ENCODE measurements around the gene UVRAG.
A peak's percentile ranks its signal among the peaks of the same experiment; 100 is the strongest.

Gene UVRAG

DNA sequence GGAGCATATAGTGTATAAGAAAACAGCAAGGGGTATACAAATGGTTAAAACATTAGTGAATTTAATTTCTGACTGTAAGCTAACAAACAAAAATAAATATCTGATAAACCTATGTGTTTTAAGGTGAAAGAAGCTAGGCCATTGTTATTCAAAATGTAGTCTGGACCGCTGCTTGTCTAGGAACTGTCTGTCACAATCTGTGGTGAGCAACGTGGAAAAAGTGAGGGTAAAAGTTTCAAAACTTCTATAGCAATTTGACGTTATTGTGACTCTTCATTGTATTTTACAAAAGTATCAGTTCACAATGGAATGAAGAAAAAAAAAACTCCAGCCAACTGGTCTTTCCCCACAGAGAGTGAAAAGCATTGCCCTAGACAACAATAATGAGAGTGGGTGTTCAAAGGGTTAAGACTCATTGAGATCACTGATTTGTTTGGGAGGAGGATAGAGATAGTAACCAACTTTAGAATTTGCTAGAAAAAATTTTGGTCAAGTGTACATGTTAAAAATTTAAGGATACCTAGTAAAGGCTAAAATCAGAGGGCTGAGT, 79.1 kb downstream of the UVRAG start:
- H3K4me3 ChIP-seq (ENCODE audit: insufficient read depth, low read length, poor library complexity, severe bottlenecking) = no peak overlapping the region
- H3K27ac ChIP-seq (ENCODE audit: low read depth, low read length) = no peak overlapping the region
- H3K9ac ChIP-seq (ENCODE audit: low read length) = no peak overlapping the region
- H4K20me1 ChIP-seq (ENCODE audit: low read depth, low read length) = 0 out of 2 replicates have a peak, but pooled peaks cover 3% of the 10 kb centered on the region
- no peaks in the 10 kb centered on the region for H3K9me2 ChIP-seq (replicated peaks; ENCODE audit: insufficient read depth, low read length)
- no peaks in the 10 kb centered on the region for H3K9me3 ChIP-seq (ENCODE audit: insufficient read depth, low read length)
- H3F3A ChIP-seq (ENCODE audit: insufficient read depth) = peaks cover 28% of the 10 kb centered on the region
- H2AFZ ChIP-seq (ENCODE audit: low read depth, low read length, severe bottlenecking) = no peak overlapping the region
- TF ChIP-seq, protein P1, sequence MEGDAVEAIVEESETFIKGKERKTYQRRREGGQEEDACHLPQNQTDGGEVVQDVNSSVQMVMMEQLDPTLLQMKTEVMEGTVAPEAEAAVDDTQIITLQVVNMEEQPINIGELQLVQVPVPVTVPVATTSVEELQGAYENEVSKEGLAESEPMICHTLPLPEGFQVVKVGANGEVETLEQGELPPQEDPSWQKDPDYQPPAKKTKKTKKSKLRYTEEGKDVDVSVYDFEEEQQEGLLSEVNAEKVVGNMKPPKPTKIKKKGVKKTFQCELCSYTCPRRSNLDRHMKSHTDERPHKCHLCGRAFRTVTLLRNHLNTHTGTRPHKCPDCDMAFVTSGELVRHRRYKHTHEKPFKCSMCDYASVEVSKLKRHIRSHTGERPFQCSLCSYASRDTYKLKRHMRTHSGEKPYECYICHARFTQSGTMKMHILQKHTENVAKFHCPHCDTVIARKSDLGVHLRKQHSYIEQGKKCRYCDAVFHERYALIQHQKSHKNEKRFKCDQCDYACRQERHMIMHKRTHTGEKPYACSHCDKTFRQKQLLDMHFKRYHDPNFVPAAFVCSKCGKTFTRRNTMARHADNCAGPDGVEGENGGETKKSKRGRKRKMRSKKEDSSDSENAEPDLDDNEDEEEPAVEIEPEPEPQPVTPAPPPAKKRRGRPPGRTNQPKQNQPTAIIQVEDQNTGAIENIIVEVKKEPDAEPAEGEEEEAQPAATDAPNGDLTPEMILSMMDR (IDR thresholded peaks at IDR 0.05; ENCODE audit: insufficient read depth, low read length, poor library complexity, severe bottlenecking) = no peak
- TF ChIP-seq EZH2phosphoT487 (conservative IDR thresholded peaks at IDR 0.05; ENCODE audit: low read length) = no peak
- H3K79me2 ChIP-seq (ENCODE audit: insufficient read depth, low read length) = peaks cover 17% of the 10 kb centered on the region; the same call in 1 of the 2 replicates
- H3K27me3 ChIP-seq (ENCODE audit: low read length) = no peaks in the 10 kb centered on the region
- H3K36me3 ChIP-seq (ENCODE audit: low read length) = peaks cover 2% of the 10 kb centered on the region; the same call in 1 of the 2 replicates
- H3K4me2 ChIP-seq (ENCODE audit: low read depth, low read length, poor library complexity, severe bottlenecking) = no peak overlapping the region

DNA sequence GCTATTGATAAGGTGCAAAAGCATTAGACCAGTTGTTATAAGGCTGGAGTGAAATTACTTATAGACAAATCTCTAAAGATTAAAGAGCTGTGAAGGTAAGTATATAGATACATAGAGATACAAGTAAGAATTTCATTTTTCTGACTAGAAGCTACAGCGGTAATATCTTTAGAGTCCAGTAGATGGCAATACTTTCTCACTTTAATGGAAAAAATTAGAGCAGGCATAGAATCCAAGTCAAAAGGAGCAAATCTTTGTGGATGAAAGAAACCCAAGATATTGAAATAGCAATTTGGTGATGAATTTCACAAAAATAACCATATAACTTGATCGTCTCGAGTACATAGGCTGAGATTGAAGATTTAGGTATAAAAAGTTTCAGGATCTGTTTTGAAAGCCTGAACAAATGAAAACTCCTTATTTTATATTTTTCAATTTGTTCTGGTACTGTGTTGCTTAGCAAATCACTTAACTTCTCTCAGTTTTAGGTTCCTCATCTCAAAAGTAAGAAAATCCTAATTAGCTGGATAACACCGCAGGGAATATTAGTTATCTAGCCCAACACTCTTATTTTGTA, 81.9 kb downstream of the UVRAG start:
- no peak overlapping the region for H3K9ac ChIP-seq (ENCODE audit: low read length)
- 0 out of 2 replicates have a peak, but pooled peaks cover 3% of the 10 kb centered on the region for H4K20me1 ChIP-seq (ENCODE audit: low read depth, low read length)
- no peak overlapping the region for H2AFZ ChIP-seq (ENCODE audit: low read depth, low read length, severe bottlenecking)
- no peaks in the 10 kb centered on the region for H3K36me3 ChIP-seq (ENCODE audit: low read length)
- H3F3A ChIP-seq (ENCODE audit: insufficient read depth) = peaks cover 28% of the 10 kb centered on the region
- no peak for TF ChIP-seq EZH2phosphoT487 (conservative IDR thresholded peaks at IDR 0.05; ENCODE audit: low read length)
- TF ChIP-seq, protein P1 (IDR thresholded peaks at IDR 0.05; ENCODE audit: insufficient read depth, low read length, poor library complexity, severe bottlenecking) = peak; percentile 63
- no peak overlapping the region for H3K4me2 ChIP-seq (ENCODE audit: low read depth, low read length, poor library complexity, severe bottlenecking)
- no peaks in the 10 kb centered on the region for H3K9me2 ChIP-seq (replicated peaks; ENCODE audit: insufficient read depth, low read length)
- peak overlapping the region; percentile 1; the same call in 1 of the 2 replicates for H3K27ac ChIP-seq (ENCODE audit: low read depth, low read length)
- no peaks in the 10 kb centered on the region for H3K27me3 ChIP-seq (ENCODE audit: low read length)
- no peaks in the 10 kb centered on the region for H3K9me3 ChIP-seq (ENCODE audit: insufficient read depth, low read length)
- peaks cover 29% of the 10 kb centered on the region; the same call in 1 of the 2 replicates for H3K79me2 ChIP-seq (ENCODE audit: insufficient read depth, low read length)
- no peak overlapping the region for H3K4me3 ChIP-seq (ENCODE audit: insufficient read depth, low read length, poor library complexity, severe bottlenecking)

DNA sequence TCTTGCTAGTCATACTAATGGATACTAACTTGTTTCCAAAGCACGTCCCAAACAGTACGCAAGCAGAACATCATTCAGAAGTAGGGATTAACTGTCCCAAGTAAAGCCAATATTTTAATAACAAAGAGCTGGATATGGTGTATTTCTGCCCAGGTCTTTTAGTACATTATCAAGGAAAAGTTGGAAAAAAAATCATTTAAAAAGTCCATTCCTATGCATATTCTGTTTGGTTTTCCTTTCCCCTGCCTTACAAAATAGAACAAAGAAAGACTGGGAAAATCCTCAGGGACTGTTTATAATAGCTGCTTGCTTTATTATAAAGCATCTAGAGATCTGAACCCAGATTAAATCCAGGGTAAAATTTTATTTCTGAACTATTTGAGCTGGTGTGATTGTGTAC, 83.9 kb downstream of the UVRAG start:
- no peaks in the 10 kb centered on the region for H3K9me2 ChIP-seq (replicated peaks; ENCODE audit: insufficient read depth, low read length)
- peaks cover 28% of the 10 kb centered on the region for H3F3A ChIP-seq (ENCODE audit: insufficient read depth)
- peaks cover 34% of the 10 kb centered on the region for H3K79me2 ChIP-seq (ENCODE audit: insufficient read depth, low read length)
- 0 out of 2 replicates have a peak, but pooled peaks cover 3% of the 10 kb centered on the region for H4K20me1 ChIP-seq (ENCODE audit: low read depth, low read length)
- H3K36me3 ChIP-seq (ENCODE audit: low read length) = no peaks in the 10 kb centered on the region
- no peaks in the 10 kb centered on the region for H3K9me3 ChIP-seq (ENCODE audit: insufficient read depth, low read length)
- H3K27me3 ChIP-seq (ENCODE audit: low read length) = no peaks in the 10 kb centered on the region
- no peak overlapping the region for H3K4me2 ChIP-seq (ENCODE audit: low read depth, low read length, poor library complexity, severe bottlenecking)
- no peak overlapping the region for H2AFZ ChIP-seq (ENCODE audit: low read depth, low read length, severe bottlenecking)
- H3K4me3 ChIP-seq (ENCODE audit: insufficient read depth, low read length, poor library complexity, severe bottlenecking) = no peak overlapping the region
- no peak overlapping the region for H3K27ac ChIP-seq (ENCODE audit: low read depth, low read length)
- no peak overlapping the region for H3K9ac ChIP-seq (ENCODE audit: low read length)
- TF ChIP-seq, protein P1 (IDR thresholded peaks at IDR 0.05; ENCODE audit: insufficient read depth, low read length, poor library complexity, severe bottlenecking) = no peak
- no peak for TF ChIP-seq EZH2phosphoT487 (conservative IDR thresholded peaks at IDR 0.05; ENCODE audit: low read length)
